A549 treated with CpdA at 1 μM for 4 hours (cell line): ENCODE data around the gene BBOF1. TPM values are rescaled to one million over a fixed set of nuclear protein-coding genes. Genes with fewer than 3 reads are reported as not detected.

Experiments used
- total RNA-seq: library from RNA; stranded (reverse); fragments of 200-300 nt; extraction: Qiagen RNA extraction; gene quantifications from 5 replicates; pipeline ENCODE4 v1.2.3, GENCODE V29; 2022; ENCODE audit warnings: low read depth

The BBOF1 gene
- total RNA-seq, result 2.7 to 4.6 TPM (median 3.0 TPM) in 5 replicates

GRCh38 chr14:74018586-74019407, at the start of gene BBOF1, which contains the start of gene ENTPD5:
BBOF1 (plus strand) TSS chr14:74019349; CDS start chr14:74019479, 130 bp downstream.
ENTPD5 (minus strand) TSS chr14:74019288; CDS start chr14:73988102, 31,186 bp downstream.

GRCh38 chr14:74084277-74085046, 65.3 kb downstream of the BBOF1 start, which contains the start of the genes ALDH6A1 and LIN52:
ALDH6A1 (minus strand) TSS chr14:74084453; CDS start chr14:74084394, 59 bp downstream.
LIN52 (plus strand) TSS chr14:74084956; CDS start chr14:74084975, 19 bp downstream.

Other genes starting within 250 kb of the BBOF1 start
- gene PTGR2, start 167.5 kb upstream of the BBOF1 start, total RNA-seq, result 7.5 to 10.4 TPM (median 10.2 TPM) in 5 replicates
- gene ZNF410, start 132.5 kb upstream of the BBOF1 start, total RNA-seq, result 43.0 to 57.5 TPM (median 44.5 TPM) in 5 replicates
- gene FAM161B, start 69.3 kb upstream of the BBOF1 start, total RNA-seq, result 1.5 to 2.2 TPM (median 1.8 TPM) in 5 replicates
- 25.8 to 28.3 TPM (median 26.5 TPM) in 5 replicates for gene COQ6, start 69.0 kb upstream of the BBOF1 start, total RNA-seq
- gene ENTPD5, start 61 bp upstream of the BBOF1 start, total RNA-seq, result 5.6 to 7.3 TPM (median 6.1 TPM) in 5 replicates
- 1.9 to 2.7 TPM (median 2.3 TPM) in 5 replicates for gene ALDH6A1, start 65.1 kb downstream of the BBOF1 start, total RNA-seq
- 4.1 to 6.6 TPM (median 4.6 TPM) in 5 replicates for gene LIN52, start 65.6 kb downstream of the BBOF1 start, total RNA-seq
- not detected in 5 replicates for gene VSX2, start 220.1 kb downstream of the BBOF1 start, total RNA-seq